ENCODE data around the gene FAM107A.

FAM107A gene

DNA sequence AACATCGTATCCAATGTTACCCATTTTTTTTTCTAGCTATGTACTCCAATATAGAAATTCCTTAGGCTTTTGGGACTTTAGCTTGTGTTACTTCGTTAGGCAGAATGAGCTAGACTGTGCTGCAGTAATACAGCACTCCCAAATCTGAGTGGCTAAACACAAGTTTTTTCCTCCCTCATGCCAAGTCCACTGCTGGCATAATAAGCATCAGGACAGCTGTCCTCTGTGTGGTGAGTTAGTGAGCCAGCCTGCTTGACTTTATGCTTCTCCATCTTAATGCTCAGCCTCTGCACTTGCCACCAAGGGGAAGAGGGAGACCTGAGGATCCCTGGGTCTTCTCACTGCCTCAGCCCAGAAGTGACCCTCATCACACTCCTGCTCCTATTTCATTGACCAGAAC lies 22.0 kb downstream of the FAM107A start:
- ATAC-seq: no peak
- TF ChIP-seq ISL1 (CRISPR knock-in tag; IDR thresholded peaks at IDR 0.05) (no peak), ZC3H10 (CRISPR knock-in tag; IDR thresholded peaks at IDR 0.05) (no peak), PPARA (CRISPR knock-in tag; IDR thresholded peaks at IDR 0.05; ENCODE audit: borderline replicate concordance) (no peak), GLIS3 (CRISPR knock-in tag; IDR thresholded peaks at IDR 0.05) (no peak), TCF4 (CRISPR knock-in tag; IDR thresholded peaks at IDR 0.05; ENCODE audit: borderline replicate concordance) (no peak), ESRRG (CRISPR knock-in tag; IDR thresholded peaks at IDR 0.05) (no peak), TOX (CRISPR knock-in tag; IDR thresholded peaks at IDR 0.05; ENCODE audit: borderline replicate concordance) (no peak), ZNF8 (CRISPR knock-in tag; IDR thresholded peaks at IDR 0.05) (no peak), ZFP3 (CRISPR knock-in tag; IDR thresholded peaks at IDR 0.05) (no peak), ZNF70 (CRISPR knock-in tag; IDR thresholded peaks at IDR 0.05) (no peak), ARNTL (CRISPR knock-in tag; IDR thresholded peaks at IDR 0.05; ENCODE audit: borderline replicate concordance, low read depth) (no peak), CREB5 (CRISPR knock-in tag; IDR thresholded peaks at IDR 0.05; ENCODE audit: low read depth) (no peak), ZFP30 (CRISPR knock-in tag; IDR thresholded peaks at IDR 0.05) (no peak), TSHZ2 (CRISPR knock-in tag; IDR thresholded peaks at IDR 0.05) (no peak), BACH2 (CRISPR knock-in tag; IDR thresholded peaks at IDR 0.05; ENCODE audit: borderline replicate concordance) (no peak), CSDC2 (CRISPR knock-in tag; IDR thresholded peaks at IDR 0.05) (no peak)
- TF ChIP-seq, protein P1, sequence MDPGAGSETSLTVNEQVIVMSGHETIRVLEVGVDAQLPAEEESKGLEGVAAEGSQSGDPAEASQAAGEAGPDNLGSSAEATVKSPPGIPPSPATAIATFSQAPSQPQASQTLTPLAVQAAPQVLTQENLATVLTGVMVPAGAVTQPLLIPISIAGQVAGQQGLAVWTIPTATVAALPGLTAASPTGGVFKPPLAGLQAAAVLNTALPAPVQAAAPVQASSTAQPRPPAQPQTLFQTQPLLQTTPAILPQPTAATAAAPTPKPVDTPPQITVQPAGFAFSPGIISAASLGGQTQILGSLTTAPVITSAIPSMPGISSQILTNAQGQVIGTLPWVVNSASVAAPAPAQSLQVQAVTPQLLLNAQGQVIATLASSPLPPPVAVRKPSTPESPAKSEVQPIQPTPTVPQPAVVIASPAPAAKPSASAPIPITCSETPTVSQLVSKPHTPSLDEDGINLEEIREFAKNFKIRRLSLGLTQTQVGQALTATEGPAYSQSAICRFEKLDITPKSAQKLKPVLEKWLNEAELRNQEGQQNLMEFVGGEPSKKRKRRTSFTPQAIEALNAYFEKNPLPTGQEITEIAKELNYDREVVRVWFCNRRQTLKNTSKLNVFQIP (CRISPR knock-in tag; IDR thresholded peaks at IDR 0.05; ENCODE audit: borderline replicate concordance, low read depth): no peak
- TF ChIP-seq, protein P2, sequence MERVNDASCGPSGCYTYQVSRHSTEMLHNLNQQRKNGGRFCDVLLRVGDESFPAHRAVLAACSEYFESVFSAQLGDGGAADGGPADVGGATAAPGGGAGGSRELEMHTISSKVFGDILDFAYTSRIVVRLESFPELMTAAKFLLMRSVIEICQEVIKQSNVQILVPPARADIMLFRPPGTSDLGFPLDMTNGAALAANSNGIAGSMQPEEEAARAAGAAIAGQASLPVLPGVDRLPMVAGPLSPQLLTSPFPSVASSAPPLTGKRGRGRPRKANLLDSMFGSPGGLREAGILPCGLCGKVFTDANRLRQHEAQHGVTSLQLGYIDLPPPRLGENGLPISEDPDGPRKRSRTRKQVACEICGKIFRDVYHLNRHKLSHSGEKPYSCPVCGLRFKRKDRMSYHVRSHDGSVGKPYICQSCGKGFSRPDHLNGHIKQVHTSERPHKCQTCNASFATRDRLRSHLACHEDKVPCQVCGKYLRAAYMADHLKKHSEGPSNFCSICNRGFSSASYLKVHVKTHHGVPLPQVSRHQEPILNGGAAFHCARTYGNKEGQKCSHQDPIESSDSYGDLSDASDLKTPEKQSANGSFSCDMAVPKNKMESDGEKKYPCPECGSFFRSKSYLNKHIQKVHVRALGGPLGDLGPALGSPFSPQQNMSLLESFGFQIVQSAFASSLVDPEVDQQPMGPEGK (CRISPR knock-in tag; IDR thresholded peaks at IDR 0.05; ENCODE audit: borderline replicate concordance): no peak

DNA sequence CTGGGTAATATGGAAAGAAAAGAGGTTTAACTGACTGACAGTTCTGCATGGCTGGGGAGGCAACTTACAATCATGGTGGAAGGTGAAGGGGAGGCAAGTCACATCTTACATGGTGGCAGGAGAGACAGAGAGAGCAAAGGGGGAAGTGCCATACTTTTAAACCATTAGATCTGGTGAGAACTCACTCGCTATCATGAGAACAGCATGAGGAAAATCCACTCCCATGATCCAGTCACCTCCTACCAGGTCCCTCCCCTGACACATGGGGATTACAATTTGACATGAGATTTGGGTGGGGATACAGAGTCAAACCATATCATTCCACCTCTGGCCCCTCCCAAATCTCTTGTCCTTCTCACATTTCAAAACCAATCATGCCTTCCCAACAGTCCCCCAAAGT lies 24.2 kb downstream of the FAM107A start:
- TF ChIP-seq SNAI2 (CRISPR knock-in tag; IDR thresholded peaks at IDR 0.05) (no peak), ZFP3 (CRISPR knock-in tag; IDR thresholded peaks at IDR 0.05) (no peak), OSR1 (CRISPR knock-in tag; IDR thresholded peaks at IDR 0.05) (no peak), CSDC2 (CRISPR knock-in tag; IDR thresholded peaks at IDR 0.05) (no peak), ARNTL (CRISPR knock-in tag; IDR thresholded peaks at IDR 0.05; ENCODE audit: borderline replicate concordance, low read depth) (no peak), ZC3H10 (CRISPR knock-in tag; IDR thresholded peaks at IDR 0.05) (no peak), TCF4 (CRISPR knock-in tag; IDR thresholded peaks at IDR 0.05; ENCODE audit: borderline replicate concordance) (no peak), ESRRG (CRISPR knock-in tag; IDR thresholded peaks at IDR 0.05) (no peak), PPARA (CRISPR knock-in tag; IDR thresholded peaks at IDR 0.05; ENCODE audit: borderline replicate concordance) (no peak), RARB (CRISPR knock-in tag; IDR thresholded peaks at IDR 0.05) (no peak), ISL1 (CRISPR knock-in tag; IDR thresholded peaks at IDR 0.05) (no peak), CREB5 (CRISPR knock-in tag; IDR thresholded peaks at IDR 0.05; ENCODE audit: low read depth) (no peak), ZNF70 (CRISPR knock-in tag; IDR thresholded peaks at IDR 0.05) (no peak), GLIS3 (CRISPR knock-in tag; IDR thresholded peaks at IDR 0.05) (no peak), ZNF8 (CRISPR knock-in tag; IDR thresholded peaks at IDR 0.05) (no peak), ZNF565 (CRISPR knock-in tag; conservative IDR thresholded peaks at IDR 0.05; ENCODE audit: low read depth) (no peak)
- TF ChIP-seq, protein P2 (CRISPR knock-in tag; IDR thresholded peaks at IDR 0.05; ENCODE audit: borderline replicate concordance): no peak
- TF ChIP-seq, protein P1 (CRISPR knock-in tag; IDR thresholded peaks at IDR 0.05; ENCODE audit: borderline replicate concordance, low read depth): no peak
- ATAC-seq: no peak

Data from SK-N-SH treated with all-trans-retinoic acid at 6 μM for 48 hours (cell line).